Nephron progenitor cell (in vitro differentiated cells): ENCODE results near the gene PSEN1.

Source experiments
- DNase-seq: peaks from one replicate; pipeline ENCODE4 v3.0.0; 2021
- H3K27ac Mint-ChIP-seq: 2 replicates; pipeline ENCODE4 v1.8.0; 2021; ENCODE audit warnings: mild to moderate bottlenecking, moderate library complexity, mixed read lengths
- H3K27me3 Mint-ChIP-seq: 2 replicates; pipeline ENCODE4 v1.8.0; 2021; ENCODE audit warnings: mild to moderate bottlenecking, low read depth, mixed read lengths; ENCODE audit not compliant: poor library complexity
- H3K36me3 Mint-ChIP-seq: 2 replicates; pipeline ENCODE4 v1.8.0; 2021; ENCODE audit warnings: low read depth, mixed read lengths
- H3K4me1 Mint-ChIP-seq: 2 replicates; pipeline ENCODE4 v1.8.0; 2021; ENCODE audit warnings: mixed read lengths
- H3K4me3 Mint-ChIP-seq: 2 replicates; pipeline ENCODE4 v1.8.0; 2021; ENCODE audit warnings: mild to moderate bottlenecking, moderate library complexity, mixed read lengths
- H3K9me3 Mint-ChIP-seq: 2 replicates; pipeline ENCODE4 v1.8.0; 2021; ENCODE audit warnings: mild to moderate bottlenecking, moderate library complexity, mixed read lengths
- CTCF ChIP-seq: fragments of 200-600 bp; sonication (generic); IDR thresholded peaks from 2 replicates; pipeline ENCODE4 v1.5.0; 2021; ENCODE audit warnings: antibody characterized with exemption

PSEN1 gene

GRCh38 chr14:73253721-73254120 is 117.4 kb downstream of the PSEN1 start:
- Mint-ChIP-seq H3K36me3 (no peaks in the 10 kb centered on the region), H3K27me3 (peaks cover 6% of the 10 kb centered on the region), H3K27ac (no peak overlapping the region), H3K4me1 (peaks cover 43% of the 10 kb centered on the region), H3K4me3 (no peak overlapping the region), H3K9me3 (no peaks in the 10 kb centered on the region)
- no peak for DNase-seq
- TF ChIP-seq CTCF: no peak

GRCh38 chr14:73254247-73255004 is 118.1 kb downstream of the PSEN1 start:
- peaks cover 6% of the 10 kb centered on the region for H3K27me3 Mint-ChIP-seq
- TF ChIP-seq CTCF: no peak
- no peak for DNase-seq
- H3K27ac Mint-ChIP-seq: no peak overlapping the region
- no peak overlapping the region for H3K4me3 Mint-ChIP-seq
- no peaks in the 10 kb centered on the region for H3K9me3 Mint-ChIP-seq
- H3K36me3 Mint-ChIP-seq: no peaks in the 10 kb centered on the region
- peaks cover 36% of the 10 kb centered on the region for H3K4me1 Mint-ChIP-seq

GRCh38 chr14:73255005-73255400 is 118.7 kb downstream of the PSEN1 start:
- Mint-ChIP-seq H3K4me1 (peaks cover 31% of the 10 kb centered on the region), H3K36me3 (no peaks in the 10 kb centered on the region), H3K27me3 (peaks cover 6% of the 10 kb centered on the region), H3K27ac (peak overlapping the region; percentile 37), H3K9me3 (no peaks in the 10 kb centered on the region), H3K4me3 (no peak overlapping the region)
- no peak for TF ChIP-seq CTCF
- no peak for DNase-seq

GRCh38 chr14:73255693-73256225 is 119.5 kb downstream of the PSEN1 start:
- Mint-ChIP-seq H3K4me1 (peaks cover 26% of the 10 kb centered on the region), H3K27ac (no peak overlapping the region), H3K27me3 (peaks cover 6% of the 10 kb centered on the region), H3K36me3 (no peaks in the 10 kb centered on the region), H3K4me3 (no peak overlapping the region), H3K9me3 (no peaks in the 10 kb centered on the region)
- TF ChIP-seq CTCF: no peak
- no peak for DNase-seq

- no peak for DNase-seq
- H3K27ac Mint-ChIP-seq: no peak overlapping the region
- peaks cover 30% of the 10 kb centered on the region for H3K4me1 Mint-ChIP-seq
- H3K27me3 Mint-ChIP-seq: peaks cover 6% of the 10 kb centered on the region
- no peak overlapping the region for H3K4me3 Mint-ChIP-seq
- TF ChIP-seq CTCF: no peak
- no peaks in the 10 kb centered on the region for H3K9me3 Mint-ChIP-seq
- no peaks in the 10 kb centered on the region for H3K36me3 Mint-ChIP-seq
Observed at GRCh38 chr14:73258076-73258475, 121.8 kb downstream of the PSEN1 start.
